Progenitor cell of endocrine pancreas (in vitro differentiated cells): ENCODE results near the gene MAFF. TPM values are rescaled to one million over a fixed set of nuclear protein-coding genes. Genes with fewer than 3 reads are reported as not detected.

Experiments
- total RNA-seq: library from RNA; stranded (reverse); gene quantifications from 2 replicates; pipeline ENCODE4 v1.2.1, GENCODE V29; 2021

The MAFF gene
- total RNA-seq, 1 donor from 2014 or later = 8.4 TPM

Other genes starting within 250 kb of the MAFF start
- gene C22orf23, start 248.4 kb upstream of the MAFF start, total RNA-seq = 0.89 and 0.93 TPM in 2 replicates
- 80.0 and 83.1 TPM in 2 replicates for gene POLR2F, start 248.3 kb upstream of the MAFF start, total RNA-seq
- 0.95 and 1.3 TPM in 2 replicates for gene SOX10, start 217.4 kb upstream of the MAFF start, total RNA-seq
- 64.2 and 67.3 TPM in 2 replicates for gene PICK1, start 144.6 kb upstream of the MAFF start, total RNA-seq
- 2.6 and 3.0 TPM in 2 replicates for gene SLC16A8, start 117.8 kb upstream of the MAFF start, total RNA-seq
- gene BAIAP2L2, start 91.3 kb upstream of the MAFF start, total RNA-seq = 6.5 and 7.0 TPM in 2 replicates
- 76.0 and 76.4 TPM in 2 replicates for gene PLA2G6, start 20.2 kb upstream of the MAFF start, total RNA-seq
- gene TMEM184B, start 71.0 kb downstream of the MAFF start, total RNA-seq = 67.3 and 71.7 TPM in 2 replicates
- gene CSNK1E, start 115.4 kb downstream of the MAFF start, total RNA-seq = 246 and 250 TPM in 2 replicates